M059J (cell line): ENCODE measurements around the gene CLEC16A. TPM values are rescaled to one million over a fixed set of nuclear protein-coding genes. Genes with fewer than 3 reads are reported as not detected.

ENCODE experiments used
- DNase-seq: peaks from one replicate; pipeline ENCODE4 v3.0.0-alpha.2; 2012; ENCODE audit warnings: low read depth
- total RNA-seq: library from RNA; depleted of rRNA; stranded (reverse); fragments of >200 nt; shearing (Covaris generic); gene quantifications from 2 replicates; pipeline ENCODE4 v1.2.3, GENCODE V29; 2014

Gene CLEC16A
- total RNA-seq, 1 experiment from 2014 or later, result 15.6 TPM

DNA sequence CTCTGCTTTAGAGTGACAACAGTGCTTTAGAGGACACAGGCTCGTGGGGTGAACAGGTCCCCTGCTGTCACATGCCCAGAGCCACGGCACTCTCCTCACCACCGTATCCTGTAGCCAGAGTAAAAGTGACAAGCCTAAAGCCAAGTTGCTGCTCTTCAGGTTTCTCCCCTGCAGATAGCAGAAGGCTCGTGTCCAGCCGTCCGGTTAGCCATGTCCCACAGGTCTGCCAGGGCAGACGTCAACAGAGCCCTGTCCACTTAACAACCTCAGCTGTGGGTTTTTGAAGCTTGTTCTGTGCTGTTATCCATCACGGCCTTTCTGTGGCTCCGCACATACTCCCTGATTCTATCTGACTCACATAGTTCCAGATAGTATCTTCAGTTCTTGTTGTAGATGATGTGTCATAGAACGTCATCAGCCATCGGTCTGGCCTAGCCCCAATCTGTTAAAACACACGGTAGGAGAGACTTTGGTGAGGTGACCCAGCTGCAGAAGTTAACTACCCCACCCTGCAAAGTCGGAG is 211.0 kb downstream of the CLEC16A start:
- peak; percentile 94 for DNase-seq

GRCh38 chr16:11156401-11156800 is 212.0 kb downstream of the CLEC16A start:
- DNase-seq, result no peak

GRCh38 chr16:11157143-11157542 is 212.8 kb downstream of the CLEC16A start:
- no peak for DNase-seq

DNA sequence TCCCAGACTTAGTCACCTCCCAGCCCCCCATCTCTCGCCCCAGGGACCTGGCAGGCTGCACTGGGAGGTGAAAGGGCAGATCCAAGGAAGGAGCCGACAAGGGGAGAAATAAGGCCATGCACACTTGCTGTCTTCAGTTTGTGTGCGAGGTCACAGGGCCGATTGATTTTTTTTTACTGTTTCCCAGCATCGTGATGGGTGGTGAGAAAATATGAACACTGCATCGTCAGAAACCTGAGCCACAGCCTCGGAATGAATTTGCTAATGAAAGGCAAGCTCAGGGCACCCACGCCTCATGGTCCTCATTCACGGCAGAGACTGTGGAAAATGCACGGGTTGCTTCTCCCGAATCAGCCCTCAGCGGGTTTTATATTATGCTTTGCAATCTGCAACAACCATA is 213.7 kb downstream of the CLEC16A start:
- no peak for DNase-seq

- no peak for DNase-seq
These were observed 214.9 kb downstream of the CLEC16A start for GRCh38 chr16:11159282-11159681.

DNA sequence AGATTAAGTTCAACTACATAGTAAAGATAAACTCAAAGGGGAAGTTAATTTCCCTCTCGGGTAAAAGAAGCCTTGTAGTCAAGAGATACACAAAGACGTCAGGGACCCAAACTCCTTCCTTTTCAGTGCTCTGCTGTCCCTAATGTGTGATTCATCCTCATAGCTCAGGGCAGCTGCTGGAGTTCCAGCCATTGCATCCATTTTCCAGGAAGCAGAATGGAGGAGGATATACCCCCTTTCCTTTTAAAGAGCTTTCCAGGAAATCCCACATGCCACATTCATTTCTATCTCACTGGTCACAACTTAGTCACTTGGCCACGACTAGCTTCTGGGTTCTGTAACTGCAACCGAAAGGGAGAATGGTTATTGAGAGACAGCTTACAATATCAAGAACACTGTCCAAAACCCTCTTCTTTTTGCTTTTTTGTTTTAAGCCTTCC is 216.3 kb downstream of the CLEC16A start:
- no peak for DNase-seq

GRCh38 chr16:11161439-11161838 is 217.1 kb downstream of the CLEC16A start:
- DNase-seq, result no peak

GRCh38 chr16:11161974-11162373 is 217.6 kb downstream of the CLEC16A start:
- DNase-seq, result no peak

- no peak for DNase-seq
These were observed 218.4 kb downstream of the CLEC16A start for GRCh38 chr16:11162586-11163268.

DNA sequence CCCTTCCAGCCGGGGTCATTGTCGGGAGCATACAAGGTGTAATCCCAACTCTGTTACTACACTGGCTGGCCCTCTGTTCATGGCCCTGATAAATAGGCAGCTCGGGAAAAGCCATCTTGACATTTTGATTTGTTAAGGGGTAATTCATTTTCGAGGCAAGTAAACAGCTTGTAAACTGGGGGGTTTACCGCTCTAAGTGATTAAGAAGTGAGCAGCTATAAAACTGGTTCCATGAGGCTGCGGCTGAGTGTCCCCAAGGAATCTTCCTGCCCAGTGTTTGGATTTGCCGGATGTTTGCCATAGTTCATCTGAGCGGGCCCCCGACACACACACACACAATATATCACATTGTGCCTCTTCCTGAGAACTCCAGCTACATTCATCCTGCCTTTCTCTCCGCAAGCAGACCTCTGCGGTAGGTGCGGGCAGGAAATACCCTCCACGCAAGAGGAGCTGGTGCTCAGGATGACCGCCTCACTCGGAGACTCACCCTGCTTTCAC is 219.4 kb downstream of the CLEC16A start:
- DNase-seq, result no peak

GRCh38 chr16:11164482-11165270 is 220.3 kb downstream of the CLEC16A start:
- DNase-seq, result no peak

GRCh38 chr16:11165349-11165748 is 221.0 kb downstream of the CLEC16A start:
- DNase-seq, result no peak

GRCh38 chr16:11165894-11166665 is 221.7 kb downstream of the CLEC16A start:
- no peak for DNase-seq

DNA sequence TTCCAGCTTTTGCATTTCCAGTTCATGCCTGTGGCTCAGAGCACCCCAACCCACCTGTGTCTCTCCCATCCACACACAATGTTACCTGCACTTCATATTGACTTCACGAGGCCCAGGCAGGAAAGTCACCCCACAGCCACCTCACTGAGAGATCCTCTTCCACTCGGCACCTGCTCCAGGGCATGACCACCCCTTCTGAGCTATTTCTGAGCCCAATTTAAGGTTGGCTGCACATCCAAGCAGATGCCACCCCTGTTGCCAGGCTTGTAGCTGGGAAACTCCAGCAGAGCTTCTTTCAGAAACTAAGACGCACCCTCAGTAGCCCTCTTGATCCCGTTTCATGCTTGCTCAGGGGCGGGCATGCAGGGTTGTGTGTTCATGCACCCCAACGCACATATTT is 223.2 kb downstream of the CLEC16A start:
- no peak for DNase-seq

GRCh38 chr16:11168386-11169051 is 224.2 kb downstream of the CLEC16A start:
- no peak for DNase-seq

DNA sequence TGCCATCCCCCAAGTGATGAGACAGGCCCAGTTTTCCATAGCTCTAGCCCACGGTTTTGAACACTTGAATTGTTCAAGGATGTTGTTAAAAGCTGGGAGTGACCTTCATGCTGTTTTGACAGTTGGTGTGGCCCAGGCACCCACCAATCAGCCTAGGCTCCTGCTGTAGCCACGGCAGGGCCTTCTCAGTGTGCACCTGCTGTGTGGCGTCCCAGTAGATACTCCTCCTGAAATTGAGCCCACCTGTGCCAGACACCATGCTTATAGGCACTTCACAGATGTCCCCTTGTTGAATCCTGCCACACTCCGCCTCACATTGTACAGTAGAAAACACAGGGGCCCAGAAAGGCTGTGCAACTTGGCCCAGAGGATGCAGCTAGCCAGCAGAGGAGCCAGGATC is 225.3 kb downstream of the CLEC16A start:
- DNase-seq, result no peak

GRCh38 chr16:11170201-11170600 is 225.8 kb downstream of the CLEC16A start:
- no peak for DNase-seq

- peak; percentile 77 for DNase-seq
These were observed 226.5 kb downstream of the CLEC16A start for GRCh38 chr16:11170696-11171447.

DNA sequence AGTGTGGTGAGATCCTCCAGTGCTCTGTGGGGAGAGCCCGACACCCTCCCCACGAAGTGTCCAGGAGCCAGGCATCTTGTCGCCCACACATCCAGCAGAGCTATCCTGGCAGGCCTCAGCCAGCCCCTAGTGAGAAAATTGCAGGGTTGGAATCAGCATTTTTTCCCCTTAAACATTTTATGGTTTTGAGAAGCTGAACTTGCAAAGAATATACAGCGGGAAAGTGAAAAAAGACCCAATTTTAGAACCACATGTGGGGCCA is 227.0 kb downstream of the CLEC16A start:
- no peak for DNase-seq

DNA sequence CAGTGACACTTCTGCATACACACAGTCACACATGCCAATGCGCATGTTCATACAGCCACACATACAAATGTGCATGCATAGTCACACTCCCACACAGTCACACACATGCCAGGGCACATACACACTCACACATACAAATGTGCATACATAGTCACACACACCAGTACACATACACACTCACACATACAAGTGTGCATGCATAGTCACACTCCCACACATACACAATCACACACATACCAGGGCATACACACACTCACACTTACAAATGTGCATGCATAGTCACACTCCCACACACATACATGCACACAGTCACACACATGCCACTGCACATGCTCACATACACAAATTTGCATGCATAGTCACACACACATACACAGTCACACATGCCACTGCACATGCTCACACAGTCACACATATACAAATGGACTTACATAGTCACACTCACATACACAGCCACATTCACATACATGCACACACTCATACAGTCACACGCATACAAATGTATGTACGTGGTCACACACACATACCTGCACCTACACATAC is 227.5 kb downstream of the CLEC16A start:
- no peak for DNase-seq

DNA sequence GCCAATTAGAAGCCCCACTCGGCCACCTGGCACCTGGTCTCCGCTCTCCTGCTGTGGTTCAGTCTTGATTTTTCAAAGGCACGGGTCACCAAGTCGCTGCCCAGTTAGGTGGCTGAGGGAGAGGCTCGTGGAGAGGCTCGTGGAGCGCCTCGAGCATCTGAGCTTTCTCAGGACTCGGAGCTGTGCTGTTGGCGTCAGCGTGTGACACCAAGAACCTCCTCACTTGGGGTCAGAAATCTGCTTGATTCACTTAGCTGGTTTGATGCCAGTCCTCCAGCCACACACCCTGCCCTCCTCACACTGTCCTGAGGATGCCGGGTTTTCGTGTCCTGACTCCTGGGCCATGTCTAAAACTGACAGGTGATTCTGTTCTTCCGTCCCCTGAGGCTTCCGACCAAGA is 229.1 kb downstream of the CLEC16A start:
- no peak for DNase-seq
